Caki2 (cell line): ENCODE data around the gene GRAP. TPM values are rescaled to one million over a fixed set of nuclear protein-coding genes. Genes with fewer than 3 reads are reported as not detected.

ENCODE experiments used
- DNase-seq: peaks from one replicate; pipeline ENCODE4 v3.0.0-alpha.2; 2015; ENCODE audit warnings: low read depth
- in situ Hi-C: cut with HindIII; loops from 2 replicates; pipeline ENCODE4 v1.10.0; 2016; ENCODE audit warnings: low sequenced_read_pairs, low pct_unique_long_range_greater_than_20kb, mixed read lengths
- total RNA-seq: library from RNA; depleted of rRNA; stranded (reverse); fragments of >200 nt; shearing (Covaris generic); gene quantifications from 2 replicates; pipeline ENCODE4 v1.2.3, GENCODE V29; 2014; ENCODE audit warnings: low replicate concordance

The GRAP gene
- total RNA-seq, 1 experiment from 2014 or later: 4.3 TPM

- in situ Hi-C loops: no loop called here
Measured at GRCh38 chr17:18993905-18994526, 52.7 kb downstream of the GRAP start.

GRCh38 chr17:18992454-18993130 is 54.2 kb downstream of the GRAP start:
- no peak for DNase-seq
- in situ Hi-C loops: no loop called here

More at GRCh38 chr17:18993905-18994526, 52.7 kb downstream of the GRAP start:
- no peak for DNase-seq

- DNase-seq: no peak
- in situ Hi-C loops: no loop called here
Measured at GRCh38 chr17:18991531-18992315, 55.0 kb downstream of the GRAP start.

GRCh38 chr17:18990331-18990730 is 56.4 kb downstream of the GRAP start:
- in situ Hi-C loops: no loop called here
- DNase-seq: no peak

GRCh38 chr17:18988546-18989173 is 58.1 kb downstream of the GRAP start:
- in situ Hi-C loops: no loop called here
- peak; percentile 59 for DNase-seq

GRCh38 chr17:18987862-18988545 is 58.8 kb downstream of the GRAP start:
- no peak for DNase-seq
- in situ Hi-C loops: no loop called here

GRCh38 chr17:18987230-18987610 is 59.5 kb downstream of the GRAP start:
- in situ Hi-C loops: no loop called here
- DNase-seq: no peak

GRCh38 chr17:18986541-18987229 is 60.1 kb downstream of the GRAP start:
- no peak for DNase-seq
- in situ Hi-C loops: no loop called here

GRCh38 chr17:18985475-18985874 is 61.3 kb downstream of the GRAP start:
- in situ Hi-C loops: no loop called here
- no peak for DNase-seq

GRCh38 chr17:18984273-18985114 is 62.3 kb downstream of the GRAP start:
- DNase-seq: no peak
- in situ Hi-C loops: no loop called here

GRCh38 chr17:18981642-18982424 is 64.9 kb downstream of the GRAP start:
- in situ Hi-C loops: no loop called here
- peak; percentile 58 for DNase-seq

- DNase-seq: no peak
- in situ Hi-C loops: no loop called here
Measured at GRCh38 chr17:18981335-18981641, 65.5 kb downstream of the GRAP start.

GRCh38 chr17:18980682-18981334 is 65.9 kb downstream of the GRAP start:
- DNase-seq: no peak

GRCh38 chr17:18978655-18979054 is 68.1 kb downstream of the GRAP start:
- in situ Hi-C loops: no loop called here
- no peak for DNase-seq

More at GRCh38 chr17:18980682-18981334, 65.9 kb downstream of the GRAP start:
- in situ Hi-C loops: no loop called here

GRCh38 chr17:18978050-18978449 is 68.7 kb downstream of the GRAP start:
- DNase-seq: no peak
- in situ Hi-C loops: no loop called here

GRCh38 chr17:18977646-18978045 is 69.1 kb downstream of the GRAP start:
- no peak for DNase-seq
- in situ Hi-C loops: no loop called here
